GM19468 (cell line): ENCODE measurements around the gene PCBP1.
"Not testable (repeated sequence)": the region's sequence is repeated elsewhere in the genome, so short reads cannot be mapped to it uniquely, and the experiment has no call there.

ENCODE experiments used
- ATAC-seq: cut with Tn5 transposase; IDR thresholded peaks from one replicate; pipeline ENCODE4 v1.9.1; 2021; ENCODE audit warnings: mild to moderate bottlenecking, moderate library complexity, moderate number of reproducible peaks; ENCODE audit not compliant: unreplicated experiment; ENCODE audit errors: extremely low read depth

The PCBP1 gene

DNA sequence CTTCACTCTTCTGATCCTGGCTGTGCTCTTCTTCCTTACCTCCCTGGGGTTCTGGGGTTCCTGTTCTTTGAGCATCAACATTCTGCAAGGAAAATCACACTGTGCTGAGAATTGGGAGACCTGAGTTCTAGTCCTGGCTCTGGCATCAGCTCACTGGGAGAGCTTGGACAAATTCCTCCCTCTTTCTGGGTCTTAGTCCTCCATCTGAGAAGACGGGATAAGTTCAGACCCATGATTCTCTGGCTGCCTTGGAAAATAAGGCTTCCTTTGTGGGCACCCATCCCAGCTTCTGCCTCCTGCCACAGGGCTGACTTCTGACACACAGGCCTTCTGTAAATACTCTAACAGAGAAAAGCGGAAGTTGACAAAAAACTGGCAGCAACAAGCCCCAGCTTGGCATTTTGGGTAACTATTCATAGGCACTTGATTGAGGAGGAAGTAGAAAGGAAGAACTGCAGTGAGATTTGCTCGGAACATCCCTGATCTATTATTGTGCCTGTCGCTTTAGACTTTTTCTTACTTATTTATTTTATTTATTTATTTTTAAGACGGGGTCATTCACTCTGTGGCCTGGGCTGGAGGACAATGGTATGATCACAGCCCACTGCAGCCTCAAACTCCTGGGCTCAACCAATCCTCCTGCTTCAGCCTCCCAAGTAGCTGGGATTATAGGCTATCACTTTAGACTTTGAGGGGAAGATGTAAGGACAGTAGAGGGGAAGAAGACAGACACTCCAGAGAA lies 7.9 kb downstream of the PCBP1 start:
- peak; percentile 34 for ATAC-seq

DNA sequence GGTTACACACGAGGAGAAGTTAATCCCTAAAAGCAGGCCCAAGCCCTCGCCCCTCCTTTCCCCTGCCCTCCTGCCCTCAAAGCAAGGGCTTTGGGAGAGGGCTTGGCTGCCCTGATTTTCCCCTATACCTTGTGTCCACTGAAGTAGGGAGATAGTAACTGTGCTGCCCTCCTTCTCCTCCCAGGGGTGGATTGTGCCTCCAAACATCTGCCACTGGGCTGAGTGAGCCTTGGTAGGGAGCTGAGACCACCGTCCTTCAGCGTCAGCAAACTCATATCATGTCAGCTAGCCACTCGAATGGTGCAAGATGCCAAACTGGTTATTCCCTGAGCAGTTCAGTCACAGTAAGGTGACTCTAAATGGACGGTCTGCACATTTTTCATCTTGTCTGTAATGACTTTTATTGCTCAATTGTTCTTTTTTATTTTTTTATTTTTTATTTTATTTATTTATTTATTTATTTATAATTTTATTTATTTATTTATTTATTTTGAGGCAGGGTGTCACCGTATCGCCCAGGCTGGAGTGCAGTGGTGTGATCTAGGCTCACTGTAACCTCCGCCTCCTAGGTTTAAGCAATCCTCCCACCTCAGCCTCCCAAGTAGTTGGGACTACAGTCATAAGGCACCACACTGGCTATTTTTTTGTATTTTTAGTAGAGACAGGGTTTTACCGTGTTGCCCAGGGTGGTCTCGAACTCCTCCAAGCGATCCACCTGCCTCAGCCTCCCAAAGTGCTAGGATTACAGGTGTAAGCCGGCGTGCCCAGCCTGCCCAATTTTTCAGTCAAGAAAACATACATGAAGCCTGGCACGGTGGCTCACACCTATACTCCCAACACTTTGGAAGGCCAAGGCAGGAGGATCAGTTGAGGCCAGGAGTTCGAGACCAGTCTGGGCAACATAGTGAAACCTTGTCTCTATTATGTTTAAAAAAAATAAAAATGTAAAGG lies 8.7 kb downstream of the PCBP1 start:
- no peak for ATAC-seq

DNA sequence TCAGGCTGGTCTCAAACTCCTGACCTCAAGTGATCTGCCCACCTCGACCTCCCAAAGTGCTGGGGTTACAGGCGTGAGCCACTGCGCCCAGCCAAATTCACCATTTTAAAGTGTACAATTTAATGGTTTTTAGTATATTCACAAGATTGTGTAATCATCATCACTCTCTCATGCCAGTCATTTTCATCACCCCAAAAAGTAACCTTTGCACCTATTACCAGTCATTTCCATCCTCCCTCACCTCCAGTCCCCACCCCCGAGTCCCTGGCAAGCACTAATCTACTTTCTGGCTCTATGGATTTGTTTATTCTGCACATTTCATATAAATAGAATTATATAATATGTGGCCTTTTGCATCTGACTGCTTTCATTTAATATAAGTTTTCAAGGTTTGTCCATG lies 10.8 kb downstream of the PCBP1 start:
- ATAC-seq, result no peak

DNA sequence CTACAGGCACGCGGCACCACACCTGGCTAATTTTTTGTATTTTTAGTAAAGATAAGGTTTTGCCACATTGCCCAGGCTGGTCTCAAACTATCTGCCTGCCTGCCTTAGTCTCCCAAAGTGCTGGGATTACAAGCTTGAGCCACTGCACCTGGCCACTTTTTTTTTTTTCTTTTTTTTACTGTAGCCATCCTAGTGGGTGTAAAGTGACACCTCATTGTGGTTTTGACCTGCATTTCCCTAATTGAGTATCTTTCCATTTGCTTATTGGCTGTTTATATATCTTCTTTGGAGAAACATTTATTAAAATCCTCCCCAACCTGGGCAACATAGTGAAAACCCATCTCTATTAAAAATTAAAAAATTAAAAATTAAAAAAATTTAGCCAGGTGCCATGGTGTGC lies 12.0 kb downstream of the PCBP1 start:
- no peak for ATAC-seq

DNA sequence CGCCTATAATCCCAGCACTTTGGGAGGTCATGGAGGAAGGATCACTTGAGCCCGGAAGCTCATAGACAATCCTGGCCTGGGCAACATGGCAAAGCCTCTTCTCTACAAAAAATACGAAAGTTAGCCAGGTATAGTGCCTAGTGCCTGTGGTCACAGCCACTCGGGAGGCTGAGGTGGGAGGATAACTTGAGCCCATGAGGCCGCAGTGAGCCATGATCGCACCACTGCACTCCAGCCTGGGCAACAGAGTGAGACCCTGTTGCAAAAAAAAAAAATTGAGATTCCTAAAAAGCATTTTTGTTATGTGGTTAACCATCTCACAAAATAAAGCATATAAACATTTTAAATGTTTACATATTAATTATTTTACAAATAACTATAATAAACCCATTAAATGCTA lies 13.9 kb downstream of the PCBP1 start:
- no peak for ATAC-seq

DNA sequence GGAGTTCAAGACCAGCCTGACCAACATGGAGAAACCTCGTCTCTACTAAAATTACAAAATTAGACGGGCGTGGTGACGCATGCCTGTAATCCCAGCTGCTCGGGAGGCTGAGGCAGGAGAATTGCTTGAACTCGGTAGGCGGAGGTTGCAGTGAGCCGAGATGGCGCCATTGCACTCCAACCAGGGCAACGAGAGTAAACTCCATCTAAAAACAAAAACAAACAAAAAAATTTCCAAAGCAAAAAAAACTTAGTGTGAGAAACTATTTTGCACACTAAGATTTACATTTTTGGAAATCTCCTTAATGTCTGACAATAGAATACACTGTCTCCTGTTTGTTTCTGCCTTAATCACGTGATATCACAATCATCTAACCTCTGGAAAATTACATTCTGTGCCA lies 14.4 kb downstream of the PCBP1 start:
- ATAC-seq, result not testable (repeated sequence)

DNA sequence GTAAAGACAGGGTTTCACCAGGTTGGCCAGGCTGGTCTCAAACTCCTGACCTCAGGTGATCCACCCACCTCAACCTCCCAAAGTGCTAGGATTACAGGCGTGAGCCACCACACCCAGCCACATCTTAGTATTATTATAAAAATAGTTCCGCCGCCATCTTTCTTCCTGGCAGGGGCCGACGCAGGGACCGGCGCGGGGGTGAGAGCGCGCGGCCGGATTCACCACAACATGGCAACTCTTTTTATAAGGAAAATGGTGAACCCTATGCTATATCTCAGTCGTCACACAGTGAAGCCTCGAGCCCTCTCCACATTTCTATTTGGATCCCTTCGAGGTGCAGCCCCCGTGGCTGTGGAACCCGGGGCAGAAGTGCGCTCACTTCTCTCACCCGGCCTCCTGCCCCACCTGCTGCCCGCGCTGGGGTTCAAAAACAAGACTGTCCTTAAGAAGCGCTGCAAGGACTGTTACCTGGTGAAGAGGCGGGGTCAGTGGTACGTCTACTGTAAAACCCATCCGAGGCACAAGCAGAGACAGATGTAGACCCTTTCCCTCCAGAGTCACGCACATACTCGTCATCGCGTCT lies 15.1 kb downstream of the PCBP1 start:
- ATAC-seq, result not testable (repeated sequence)

DNA sequence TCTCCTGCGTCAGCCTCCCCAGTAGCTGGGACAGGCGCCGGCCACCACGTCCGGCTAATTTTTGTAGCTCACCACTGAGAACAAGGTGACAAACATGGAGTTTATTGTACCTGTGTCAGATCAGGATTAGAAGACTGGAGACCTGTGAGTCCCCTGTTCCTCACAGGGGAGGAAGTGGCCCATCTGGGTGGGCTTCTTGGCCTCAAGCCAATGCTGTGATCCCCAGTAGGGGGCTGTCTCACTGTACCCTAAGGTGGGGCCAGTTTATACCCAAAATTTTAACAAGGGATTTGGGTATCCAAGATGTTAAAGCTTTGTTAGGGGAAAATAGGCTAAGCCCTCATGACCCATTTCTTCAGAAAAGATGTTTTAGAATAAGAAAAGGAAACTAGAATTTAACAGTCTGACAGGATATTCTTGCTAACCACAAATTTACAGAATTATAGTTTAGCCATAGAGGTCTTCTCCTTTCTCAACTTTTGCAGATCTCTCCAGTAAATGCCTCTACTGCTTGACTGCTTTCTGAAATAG lies 16.3 kb downstream of the PCBP1 start:
- no peak for ATAC-seq

DNA sequence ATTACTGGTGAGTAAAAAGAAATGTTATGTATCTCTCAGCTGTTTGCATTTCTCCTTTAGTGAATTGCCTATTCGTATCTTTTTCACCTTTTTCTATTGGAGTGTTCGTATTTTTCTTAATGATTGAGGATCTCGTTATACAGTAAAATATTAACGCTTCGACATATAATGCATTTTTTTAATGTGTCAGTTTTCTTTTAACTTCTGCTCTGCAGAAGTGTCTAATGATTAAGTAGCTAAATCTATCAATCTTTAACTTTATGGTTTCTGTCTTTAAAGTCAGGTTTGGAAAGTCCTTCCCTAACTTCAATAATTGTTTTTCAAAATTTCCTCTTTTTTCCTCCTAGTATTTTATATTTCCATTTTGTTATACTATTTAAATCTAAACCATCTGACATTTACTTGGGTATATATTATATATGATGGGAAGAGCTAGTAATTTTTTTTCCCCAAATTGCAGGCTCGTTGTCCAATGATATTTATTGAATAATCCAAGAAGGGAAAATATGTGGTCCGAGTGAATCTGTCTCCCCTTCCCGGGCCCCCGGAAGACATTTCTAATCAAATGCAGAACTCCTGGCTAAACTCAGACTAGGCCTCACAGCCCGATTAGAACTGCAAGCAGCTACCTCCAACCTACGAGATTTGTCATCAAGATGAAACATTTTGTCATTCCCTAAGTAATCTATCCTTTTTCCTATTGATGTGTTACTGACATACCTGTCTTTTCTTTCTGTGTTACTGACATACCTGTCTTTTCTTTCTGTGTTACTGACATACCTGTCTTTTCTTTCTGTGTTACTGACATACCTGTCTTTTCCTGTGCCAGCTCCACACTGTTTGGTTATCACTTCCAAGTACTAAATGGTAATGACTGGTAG lies 17.2 kb downstream of the PCBP1 start:
- no peak for ATAC-seq

DNA sequence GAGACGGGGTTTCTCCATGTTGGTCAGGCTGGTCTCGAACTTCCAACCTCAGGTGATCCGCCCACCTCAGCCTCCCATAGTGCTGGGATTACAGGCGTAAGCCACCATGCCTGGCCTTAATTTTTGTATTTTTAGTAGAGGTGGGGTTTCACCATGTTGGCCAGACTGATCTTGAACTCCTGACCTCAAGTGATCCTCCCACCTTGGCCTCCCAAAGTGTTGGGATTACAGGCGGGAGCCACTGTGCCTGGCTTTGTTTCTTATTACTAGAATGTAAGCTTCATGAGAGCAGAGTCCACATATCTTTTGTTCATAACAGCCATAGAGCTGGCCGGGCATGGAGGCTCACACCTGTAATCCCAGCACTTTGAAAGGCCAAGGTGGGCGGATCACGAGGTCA lies 18.9 kb downstream of the PCBP1 start:
- ATAC-seq, result not testable (repeated sequence)

DNA sequence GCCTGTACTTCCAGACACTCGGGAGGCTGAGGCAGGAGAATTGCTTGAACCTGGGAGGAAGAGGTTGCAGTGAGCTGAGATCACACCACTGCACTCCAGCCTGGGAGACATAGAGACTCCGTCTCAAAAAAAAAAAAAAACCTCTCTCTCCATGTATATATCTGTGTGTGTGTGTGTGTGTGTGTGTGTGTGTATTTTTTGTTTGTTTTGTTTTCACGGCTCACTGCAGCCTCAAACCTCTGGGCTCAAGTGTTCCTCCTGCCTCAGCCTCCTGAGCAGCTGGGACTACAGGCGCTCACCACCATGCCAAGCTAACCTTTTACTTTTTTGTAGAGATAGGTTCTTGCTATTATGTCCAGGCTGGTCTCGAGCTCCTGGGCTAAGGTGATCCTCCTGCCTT lies 23.1 kb downstream of the PCBP1 start:
- not testable (repeated sequence) for ATAC-seq

DNA sequence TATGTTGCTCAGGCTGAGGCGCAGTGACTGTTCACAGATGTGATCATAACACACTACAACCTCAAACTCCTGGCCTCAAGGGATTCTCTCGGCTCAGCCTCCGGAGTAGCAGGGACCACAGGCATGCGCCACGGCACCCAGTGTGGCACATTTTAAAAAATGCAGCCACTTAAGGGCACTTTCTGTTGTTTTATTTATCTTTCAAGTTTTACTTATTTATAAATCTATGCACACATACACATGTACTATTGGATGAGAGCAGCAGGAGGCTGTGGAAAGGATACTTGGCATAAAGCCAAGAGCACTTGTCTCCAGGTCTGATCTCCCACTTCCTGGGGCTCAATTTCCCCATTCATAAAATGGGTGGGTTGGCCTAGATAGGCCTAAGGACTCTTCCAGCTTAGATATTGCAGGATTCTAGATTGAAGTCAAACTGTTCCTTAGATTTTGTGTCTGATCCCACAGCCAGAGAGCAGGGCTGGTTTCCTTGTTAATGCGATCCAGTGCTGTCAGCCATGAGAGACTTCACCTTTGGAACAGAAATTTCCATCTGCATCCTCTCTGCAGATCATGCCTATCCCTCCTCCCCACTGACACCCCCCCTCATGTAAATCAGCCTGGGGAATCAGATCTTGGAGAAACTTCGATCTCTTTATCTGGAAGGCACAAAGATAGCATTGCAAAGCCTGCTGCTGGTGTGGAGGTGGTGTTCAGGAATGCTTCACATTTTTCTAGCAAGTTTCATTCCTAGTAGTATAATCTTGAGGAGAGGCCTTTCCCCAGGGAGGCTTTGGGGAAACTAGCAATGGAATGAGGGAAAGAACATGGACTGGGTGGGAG lies 24.7 kb downstream of the PCBP1 start:
- no peak for ATAC-seq

DNA sequence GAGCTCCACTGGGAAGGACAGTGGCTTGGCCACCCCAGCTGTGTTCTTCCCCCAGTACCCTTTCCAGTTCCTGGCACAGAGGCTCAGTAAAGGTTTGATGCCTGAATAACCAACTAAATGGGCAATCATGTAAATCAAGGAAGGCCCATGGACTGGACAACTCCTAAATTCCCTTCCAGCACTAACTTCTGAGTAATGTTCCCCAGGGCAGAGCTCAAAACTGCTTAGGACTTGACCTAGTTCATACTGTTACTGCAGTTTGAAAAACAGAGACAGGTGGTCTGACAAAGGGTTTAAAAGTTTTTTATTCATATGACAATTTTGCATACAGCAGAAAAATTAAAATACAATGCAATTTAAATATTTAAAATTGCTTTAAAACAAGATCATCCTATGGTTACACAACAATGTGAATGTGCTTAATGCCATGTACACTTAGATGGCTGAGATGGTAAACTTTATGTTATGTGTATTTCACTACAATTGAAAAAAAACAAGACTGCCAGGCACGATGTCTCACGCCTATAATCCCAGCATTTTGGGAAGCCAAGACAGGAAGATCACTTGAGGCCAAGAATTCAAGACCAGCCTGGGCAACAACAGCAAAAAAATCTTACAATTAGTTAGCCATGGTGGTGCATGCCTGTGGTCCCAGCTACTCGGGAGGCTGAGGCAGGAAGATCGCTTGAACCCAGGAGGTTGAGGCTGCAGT lies 26.2 kb downstream of the PCBP1 start:
- no peak for ATAC-seq

DNA sequence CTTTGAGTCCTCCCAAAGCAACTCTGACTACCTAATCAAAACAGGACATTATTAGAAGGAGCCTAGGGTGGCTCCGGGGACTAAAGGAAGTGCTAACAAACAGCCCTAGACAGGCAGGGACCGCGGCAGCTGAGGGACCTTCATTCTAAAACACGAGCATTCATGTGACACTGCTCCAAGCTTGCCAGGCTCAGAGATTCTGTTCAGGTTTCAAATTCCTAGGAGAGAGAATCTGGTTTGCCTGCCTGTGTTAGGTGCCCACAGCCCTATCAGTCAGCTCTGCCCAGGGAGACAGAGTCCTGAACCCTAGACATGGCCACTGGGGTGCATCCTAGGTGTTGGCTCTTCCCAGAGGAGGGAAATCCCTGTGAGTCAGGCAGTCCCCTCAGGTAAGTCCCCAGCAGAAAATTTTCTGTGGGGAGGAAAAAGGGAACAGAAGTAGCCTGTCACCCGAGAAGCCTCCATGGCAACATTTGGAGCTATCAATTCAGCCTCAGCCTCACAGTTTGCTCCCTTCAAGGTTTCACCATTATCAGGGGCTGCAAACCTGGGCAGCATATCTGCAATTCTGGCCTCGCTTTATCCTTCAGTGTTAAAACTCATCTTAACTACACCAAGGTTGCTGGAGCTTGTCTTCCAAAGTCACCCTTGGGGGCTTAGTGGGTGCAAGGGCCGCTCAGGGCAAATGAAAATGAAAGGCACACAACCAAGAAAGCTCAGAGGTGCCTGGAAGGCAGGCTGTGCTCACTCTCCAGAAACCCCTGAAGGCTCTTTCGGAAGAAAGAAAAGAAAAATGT lies 28.6 kb downstream of the PCBP1 start:
- ATAC-seq, result peak; percentile 45

DNA sequence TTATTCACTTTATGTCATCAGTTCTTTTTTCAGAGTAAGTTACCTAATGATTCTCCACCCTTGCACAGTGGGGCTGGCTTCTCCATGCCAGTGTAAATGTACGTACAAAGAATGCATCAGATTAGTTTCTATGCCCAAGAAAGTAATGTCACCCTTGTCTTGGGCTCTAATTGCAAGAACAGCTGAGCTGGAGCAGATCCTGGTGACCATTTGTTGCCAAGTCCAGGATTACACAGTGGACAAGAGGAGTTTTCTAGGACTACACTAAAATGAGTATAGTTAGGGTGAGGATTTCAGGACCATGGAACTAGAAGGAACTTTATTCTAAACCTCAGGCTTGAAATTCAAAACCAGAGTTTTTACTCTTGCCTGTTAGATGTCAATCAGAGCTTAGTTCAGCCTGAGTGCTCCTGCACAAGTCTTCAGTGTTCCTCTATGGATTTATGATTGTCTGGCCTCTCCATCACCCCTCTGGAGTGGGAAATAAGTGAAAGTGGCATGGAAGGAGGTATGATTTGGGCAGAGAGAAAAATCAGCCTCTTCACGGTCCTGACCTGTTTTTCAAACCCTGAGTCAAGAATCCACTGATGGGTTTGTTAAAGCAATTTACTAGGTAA lies 29.8 kb downstream of the PCBP1 start:
- no peak for ATAC-seq

DNA sequence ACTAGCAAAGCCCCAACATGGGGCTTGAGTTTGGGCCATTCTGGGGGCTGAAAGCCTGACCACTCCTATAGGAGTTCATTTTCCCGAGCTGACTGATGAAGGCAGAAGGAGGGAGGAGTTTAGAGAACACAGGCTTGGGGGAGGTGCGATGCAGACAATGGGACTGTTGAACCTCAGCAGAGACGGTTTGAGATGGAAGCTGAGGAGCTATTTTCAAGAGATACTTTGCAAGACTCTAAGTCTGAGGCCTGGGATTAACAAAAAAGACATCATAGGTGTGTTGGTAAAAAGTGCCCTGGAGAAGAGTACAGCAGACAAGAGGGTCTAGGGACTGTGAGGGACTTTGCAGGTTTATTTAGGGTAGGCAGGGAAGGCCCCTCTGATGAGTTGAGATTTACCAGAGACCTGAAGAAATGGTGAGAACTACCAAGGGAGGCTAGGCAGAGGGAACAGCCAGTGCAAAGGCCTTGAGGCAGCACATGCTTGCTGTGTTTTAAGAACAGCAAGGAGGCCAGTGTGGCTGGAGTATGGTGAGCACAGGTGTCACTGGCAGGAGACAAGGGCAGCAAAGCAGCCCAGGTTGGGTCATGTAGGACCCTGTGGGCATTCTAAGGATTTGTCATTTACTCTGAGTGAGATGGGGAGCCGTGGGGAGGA lies 31.6 kb downstream of the PCBP1 start:
- no peak for ATAC-seq
